RWPE1 (cell line): ENCODE measurements around the gene SGTB.

Experiments used
- CTCF ChIA-PET: fragments of 350-600 bp; sonication (Branson Sonifier 250); formaldehyde crosslinking; extraction: SDS; loops from one replicate; lab custom pipeline; 2021; lab: Yijun Ruan, JAX
- POLR2A ChIA-PET: fragments of 400-600 bp; formaldehyde crosslinking; extraction: SDS; loops from one replicate; lab custom pipeline; 2020; ENCODE audit warnings: antibody characterized with exemption; ENCODE audit not compliant: low non-redundant PET; lab: Yijun Ruan, JAX
- DNase-seq: peaks from one replicate; pipeline ENCODE4 v3.0.0; 2012; ENCODE audit warnings: low spot score
- H3K27ac ChIP-seq: fragments of 450-650 bp; 2 replicates; pipeline ENCODE4 v1.5.1; 2017
- CTCF ChIP-seq: fragments of 450-650 bp; conservative IDR thresholded peaks from 2 replicates; pipeline ENCODE4 v1.5.1; 2017; ENCODE audit warnings: low read depth, mild to moderate bottlenecking

SGTB gene

GRCh38 chr5:65668696-65669095 lies 53.2 kb downstream of the SGTB start:
- ChIA-PET POLR2A (no interaction called here), CTCF (no interaction called here)
- no peak for TF ChIP-seq CTCF
- H3K27ac ChIP-seq, result no peak overlapping the region
- DNase-seq, result no peak

GRCh38 chr5:65663804-65664521 lies 57.9 kb downstream of the SGTB start:
- ChIA-PET POLR2A (no interaction called here), CTCF (interaction anchor here (0.5 to 1.2 kb wide), 7 partner anchors 9 to 1903 kb away, joined by 3 to 6 read pairs (median 4); no protein-coding TSS in a partner anchor)
- TF ChIP-seq CTCF, result peak; percentile 60
- H3K27ac ChIP-seq, result no peak overlapping the region
- DNase-seq, result peak; percentile 43

GRCh38 chr5:65654713-65655112 lies 67.2 kb downstream of the SGTB start:
- TF ChIP-seq CTCF, result no peak
- CTCF ChIA-PET, result no interaction called here
- DNase-seq, result no peak
- POLR2A ChIA-PET, result no interaction called here
- no peak overlapping the region for H3K27ac ChIP-seq

- ChIA-PET POLR2A (no interaction called here), CTCF (interaction anchor here (0.6 to 1.4 kb wide), 5 partner anchors 13 to 751 kb away, joined by 3 to 4 read pairs (median 3); no protein-coding TSS in a partner anchor)
- no peak overlapping the region for H3K27ac ChIP-seq
- no peak for DNase-seq
- no peak for TF ChIP-seq CTCF
Observed at GRCh38 chr5:65651144-65651543, 70.8 kb downstream of the SGTB start.

- no peak for TF ChIP-seq CTCF
- CTCF ChIA-PET, result no interaction called here
- no peak for DNase-seq
- no peak overlapping the region for H3K27ac ChIP-seq
- POLR2A ChIA-PET, result no interaction called here
Observed at GRCh38 chr5:65647941-65648340, 74.0 kb downstream of the SGTB start.

- no peak overlapping the region for H3K27ac ChIP-seq
- CTCF ChIA-PET, result no interaction called here
- POLR2A ChIA-PET, result no interaction called here
- TF ChIP-seq CTCF, result no peak
- DNase-seq, result no peak
Observed at GRCh38 chr5:65646938-65647337, 75.0 kb downstream of the SGTB start.
